NCI-H748 treated with DMSO at 0.1 percent for 48 hours (cell line): ENCODE data around the gene HPCAL4.

ENCODE experiments used
- DNase-seq: peaks from one replicate; lab custom pipeline; 2025; lab: John Stamatoyannopoulos, UW

HPCAL4 gene

DNA sequence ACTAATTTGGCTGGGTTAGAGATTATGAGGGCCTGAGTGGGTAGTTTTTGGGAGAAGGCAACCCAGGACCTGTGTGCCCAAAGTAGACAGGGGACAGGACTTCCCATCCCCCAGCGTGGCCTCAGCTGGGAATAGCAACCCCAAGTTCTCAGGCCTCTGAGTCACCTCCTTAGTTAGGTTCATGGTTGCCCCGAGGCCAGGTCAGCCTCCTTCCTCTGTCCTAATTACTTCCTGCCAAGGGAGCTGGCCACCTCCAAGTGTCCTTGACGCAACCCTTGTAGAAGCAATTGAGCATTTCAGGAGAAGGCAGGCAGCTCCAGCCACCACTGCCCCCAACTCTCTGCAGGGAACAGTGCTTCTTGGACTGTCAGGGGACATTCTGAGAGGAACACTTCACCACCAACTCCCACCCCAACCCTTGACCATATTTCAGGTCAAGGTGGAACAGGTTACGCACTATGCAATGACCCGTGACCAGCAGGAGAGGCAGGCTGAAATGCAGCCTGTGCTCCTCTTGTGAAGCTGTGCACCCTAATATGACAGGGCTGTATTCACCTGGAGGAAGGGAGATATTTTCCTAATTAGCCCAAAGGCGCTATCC, 14.2 kb downstream of the HPCAL4 start:
- DNase-seq = no peak

- DNase-seq = no peak
These were observed 16.0 kb downstream of the HPCAL4 start for GRCh38 chr1:39675220-39675619.

DNA sequence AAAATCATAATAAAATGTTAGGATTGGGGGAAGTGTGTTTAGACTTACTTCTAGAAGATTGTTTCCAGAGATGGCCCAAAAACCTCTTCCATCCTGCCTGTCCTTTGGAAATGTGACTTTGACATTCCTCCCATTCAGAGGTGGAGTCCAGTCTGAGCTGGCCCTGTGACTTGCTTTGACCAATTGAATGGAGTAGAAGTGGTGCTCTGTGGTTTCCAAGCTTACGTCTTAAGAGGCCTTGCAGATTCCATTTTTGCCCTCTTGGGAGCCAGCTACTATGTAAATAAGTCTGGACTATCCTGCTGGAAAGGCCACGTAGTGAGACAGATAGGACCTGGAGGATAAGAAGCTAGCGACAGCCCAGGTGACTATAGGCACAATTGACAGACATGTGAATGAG, 18.0 kb downstream of the HPCAL4 start:
- DNase-seq = no peak

- no peak for DNase-seq
These were observed 18.7 kb downstream of the HPCAL4 start for GRCh38 chr1:39672551-39672947.

DNA sequence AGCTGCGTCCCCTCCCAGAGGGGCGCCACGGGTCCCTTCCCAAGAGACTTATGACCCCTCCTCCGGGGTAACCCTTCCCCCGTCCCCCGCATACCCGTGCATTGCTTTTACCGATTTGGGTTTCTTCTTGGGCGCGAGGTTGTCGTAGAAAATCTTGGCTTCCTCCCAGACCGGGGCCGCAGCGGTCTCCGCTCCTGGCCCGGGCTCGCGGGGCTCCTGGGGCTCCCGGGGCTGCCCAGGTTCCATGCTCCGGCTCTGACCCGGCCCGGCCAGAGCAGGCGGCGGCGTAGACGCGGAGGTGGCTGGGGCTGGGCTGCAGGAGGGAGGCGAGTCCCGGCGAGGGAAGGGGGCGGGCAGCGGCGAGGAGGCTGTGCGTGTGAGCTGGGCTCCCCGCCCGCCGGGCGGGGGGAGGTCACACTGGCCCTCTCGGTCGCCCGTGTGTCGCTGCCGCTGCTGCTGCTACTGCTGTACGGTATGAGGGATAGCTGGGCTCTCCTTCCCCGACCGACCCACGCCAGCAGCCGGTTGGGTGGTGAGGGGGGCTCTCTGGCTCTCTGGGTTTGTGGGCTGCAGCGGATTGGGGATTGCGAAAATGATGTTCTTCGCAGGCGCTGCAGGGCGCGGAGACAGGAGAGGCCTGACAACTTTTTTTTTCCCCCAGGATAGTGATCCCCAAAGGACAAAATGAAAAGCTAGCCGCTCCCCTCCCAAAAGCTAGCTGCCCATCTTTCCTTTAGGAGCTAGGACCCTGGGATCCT, 19.3 kb downstream of the HPCAL4 start, which contains the start of gene NT5C1A:
Gene NT5C1A, minus strand, starts transcription at position 315 of the 758 bp plus-strand sequence. Its CDS starts 69 bp downstream, at position 246.
- no peak for DNase-seq

GRCh38 chr1:39671433-39671792, 19.8 kb downstream of the HPCAL4 start:
- no peak for DNase-seq

GRCh38 chr1:39670689-39671088, 20.5 kb downstream of the HPCAL4 start:
- no peak for DNase-seq

GRCh38 chr1:39668894-39669293, 22.3 kb downstream of the HPCAL4 start:
- DNase-seq = no peak

DNA sequence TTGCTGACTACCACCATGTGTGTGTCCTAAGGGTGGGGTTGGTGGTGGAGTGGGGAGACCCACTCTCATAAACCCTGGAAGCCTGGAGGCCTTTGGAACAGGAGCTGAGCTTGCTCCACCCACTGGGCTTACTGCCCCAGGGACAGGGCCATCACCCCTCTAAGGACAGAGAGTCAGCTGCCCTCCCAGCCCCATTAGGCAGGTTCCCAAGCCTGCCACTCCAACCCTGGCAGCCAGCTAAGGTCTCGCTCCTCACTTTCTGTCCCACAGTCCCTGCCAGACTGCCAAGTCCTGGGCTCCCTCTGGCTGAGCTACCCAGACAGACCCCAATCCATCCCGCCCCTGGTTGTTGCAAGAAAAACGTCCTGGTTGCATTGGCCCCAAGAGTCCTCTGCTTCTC, 23.1 kb downstream of the HPCAL4 start:
- DNase-seq = no peak

- no peak for DNase-seq
These were observed 24.5 kb downstream of the HPCAL4 start for GRCh38 chr1:39666772-39667171.

- no peak for DNase-seq
These were observed 27.7 kb downstream of the HPCAL4 start for GRCh38 chr1:39663559-39663958.

DNA sequence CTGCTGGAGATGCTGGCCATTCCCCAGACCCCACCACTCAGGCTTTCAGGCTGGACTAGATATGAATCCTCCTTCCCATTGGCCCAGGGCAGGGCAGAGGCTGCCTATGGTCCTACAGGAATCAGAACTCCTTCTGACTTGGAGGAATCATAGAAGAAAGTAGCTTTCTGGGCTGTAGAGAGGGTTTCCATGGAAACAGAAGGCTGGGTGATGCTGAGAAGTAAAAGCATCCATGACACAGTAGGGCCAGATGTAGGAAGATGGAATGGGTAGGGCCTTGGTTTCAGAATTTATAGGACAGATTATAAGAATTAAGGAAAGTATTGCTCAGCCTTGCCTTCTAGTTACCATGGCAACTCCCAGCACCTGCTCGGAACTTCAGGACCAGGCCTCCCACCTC, 28.4 kb downstream of the HPCAL4 start:
- no peak for DNase-seq

DNA sequence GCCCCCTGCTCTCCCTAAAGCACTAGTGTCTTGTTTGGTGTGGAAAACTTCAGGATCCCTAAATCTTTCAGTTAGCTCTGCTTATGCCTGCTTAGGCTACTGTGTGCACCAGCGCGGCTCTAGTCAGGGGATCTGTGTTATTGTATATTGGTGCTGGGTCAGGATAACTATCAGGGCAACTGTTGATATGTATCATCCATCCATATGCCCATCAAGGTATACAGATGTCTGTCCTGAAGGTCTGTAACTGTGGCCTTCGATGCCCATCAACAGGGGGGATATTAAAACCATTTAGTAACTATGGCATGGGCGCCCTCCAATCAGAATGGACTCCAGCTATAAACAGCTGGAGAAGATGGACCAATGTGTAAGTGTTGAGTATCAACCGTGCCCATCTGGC, 31.7 kb downstream of the HPCAL4 start:
- DNase-seq = no peak

DNA sequence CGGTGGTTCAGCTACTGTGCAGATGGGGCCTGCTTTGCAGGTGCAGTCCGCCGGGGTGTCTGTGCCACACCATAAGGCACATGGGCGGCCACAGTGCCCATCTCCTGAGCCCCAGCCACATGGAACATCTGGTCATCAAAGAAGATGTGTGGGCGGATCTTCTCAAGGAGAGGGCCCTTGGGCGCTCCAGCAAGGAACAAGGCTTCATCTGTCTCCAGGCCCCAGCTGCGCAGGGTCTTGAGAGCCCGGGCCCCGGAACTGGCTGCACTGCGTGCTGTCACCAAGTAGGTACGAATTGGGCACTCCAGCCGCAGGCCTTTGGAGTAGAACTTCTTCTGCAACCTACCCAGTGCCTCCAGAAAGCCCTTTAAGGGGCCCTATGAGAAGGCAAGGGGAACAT, 32.1 kb downstream of the HPCAL4 start:
- DNase-seq = no peak

- peak; percentile 99 for DNase-seq
These were observed 33.2 kb downstream of the HPCAL4 start for GRCh38 chr1:39657923-39658485.

DNA sequence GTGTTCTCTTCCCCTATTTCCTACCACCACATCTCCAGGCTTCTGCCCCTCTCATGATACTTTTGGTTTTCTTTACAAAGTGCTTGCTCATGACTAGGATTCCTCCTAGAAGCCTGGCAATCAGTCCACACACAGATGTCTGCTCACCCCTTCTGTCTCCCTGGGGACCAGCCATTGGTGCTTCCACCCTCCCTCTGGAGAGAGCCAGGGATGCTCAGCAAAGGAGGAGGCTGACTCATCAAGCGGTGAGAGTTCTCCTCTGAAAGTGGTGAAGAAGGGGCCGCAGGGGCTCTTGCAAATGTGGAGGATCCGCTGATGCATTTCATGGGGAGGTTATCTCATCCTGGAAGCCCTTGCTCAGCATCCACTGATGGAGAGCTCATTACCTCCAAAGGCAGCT, 33.8 kb downstream of the HPCAL4 start:
- DNase-seq = no peak

- DNase-seq = no peak
These were observed 34.8 kb downstream of the HPCAL4 start for GRCh38 chr1:39656391-39656790.

DNA sequence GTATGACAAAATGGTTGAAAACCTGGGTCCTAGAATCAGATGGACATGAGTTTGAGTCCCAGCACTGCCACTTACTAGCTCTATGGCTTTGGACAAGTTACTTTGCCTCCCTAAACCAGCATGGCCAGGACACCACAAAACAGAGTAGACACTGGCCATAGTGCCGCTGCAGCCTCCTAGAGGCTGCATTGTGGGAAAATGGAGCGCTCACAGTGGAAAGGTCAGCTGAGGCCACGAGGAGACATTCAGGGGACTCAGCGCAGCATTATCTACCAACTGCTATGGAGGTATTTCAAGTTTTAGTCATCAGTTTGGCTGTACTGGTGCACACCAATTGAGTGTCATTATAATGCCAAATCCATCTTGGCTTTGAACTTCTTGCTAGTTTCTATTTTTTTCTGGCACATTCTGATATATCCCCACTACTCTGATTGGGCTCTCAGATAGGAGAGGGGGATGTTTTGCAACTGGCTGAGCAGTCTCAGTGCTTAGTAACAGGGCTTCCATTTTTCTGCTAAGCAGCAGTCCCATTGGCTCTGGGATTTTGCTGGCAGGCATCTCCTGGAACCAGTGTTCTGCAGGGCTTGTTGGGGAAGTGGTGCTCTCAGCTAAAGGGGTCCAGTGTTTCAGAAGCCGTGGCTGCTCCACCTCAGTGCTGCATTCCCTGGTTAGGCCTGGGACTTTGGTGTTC, 35.5 kb downstream of the HPCAL4 start:
- no peak for DNase-seq

GRCh38 chr1:39654291-39654690, 36.9 kb downstream of the HPCAL4 start:
- no peak for DNase-seq

DNA sequence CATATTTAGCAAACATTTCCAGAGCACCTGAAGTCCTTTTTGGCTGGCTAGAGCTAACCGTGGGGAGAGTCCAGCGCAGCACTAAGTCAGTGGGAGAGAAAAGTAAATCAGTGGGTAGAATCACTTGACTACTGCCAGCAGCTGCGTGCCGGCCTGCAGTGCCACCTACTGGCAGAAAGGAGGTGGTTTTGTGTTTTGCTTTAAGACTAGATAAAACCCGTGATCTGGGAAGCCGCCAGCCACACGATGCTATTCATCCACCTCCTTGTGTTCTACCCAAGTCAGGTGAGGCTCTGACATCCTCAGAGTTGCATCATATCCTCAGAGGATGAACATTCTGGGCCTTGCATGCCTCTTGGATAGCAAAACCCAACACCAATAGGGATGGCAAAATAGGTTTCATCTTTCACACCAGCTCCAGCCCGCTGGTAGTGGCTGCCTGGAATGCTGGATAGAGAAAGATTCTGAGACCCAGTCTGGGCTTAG, 37.6 kb downstream of the HPCAL4 start:
- peak; percentile 99 for DNase-seq

DNA sequence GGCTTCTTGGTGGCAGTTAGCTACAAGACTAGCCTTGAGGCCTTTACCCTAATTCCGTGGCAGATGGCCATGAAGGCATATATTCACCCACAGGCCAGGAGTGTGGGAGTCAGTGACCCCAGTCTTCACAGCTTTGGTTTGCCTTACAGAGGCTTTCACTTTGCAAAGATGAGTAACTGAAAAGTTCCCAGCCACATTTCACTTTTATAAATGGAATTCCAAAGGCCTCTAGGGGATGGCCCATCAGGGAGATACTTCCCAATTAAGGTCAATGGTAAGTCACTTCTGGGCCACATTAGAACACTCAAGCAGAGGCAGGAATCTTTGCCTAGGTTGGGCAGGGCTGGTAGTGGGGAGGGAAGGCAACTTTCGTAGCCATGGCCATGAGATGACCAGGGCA, 38.7 kb downstream of the HPCAL4 start:
- no peak for DNase-seq

DNA sequence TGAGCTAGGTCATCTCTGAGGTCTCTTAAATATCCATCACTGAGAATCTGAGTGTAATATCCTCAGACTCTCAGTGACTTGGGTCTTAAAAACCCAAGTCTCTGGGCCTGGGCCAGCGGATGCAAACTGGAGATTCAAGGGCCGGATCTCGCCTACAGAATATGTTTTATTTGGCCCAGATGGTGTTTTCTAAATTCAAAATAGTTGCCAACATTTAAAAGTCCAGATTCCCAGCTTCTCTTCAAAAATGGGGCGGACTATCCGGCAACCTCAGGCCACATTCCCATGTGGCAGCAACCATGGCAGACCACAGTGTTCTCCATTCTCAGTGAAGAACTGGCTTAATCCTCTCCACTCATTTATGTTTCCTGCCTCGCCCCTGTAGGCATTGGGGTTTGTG, 39.1 kb downstream of the HPCAL4 start:
- DNase-seq = no peak

- DNase-seq = no peak
These were observed 40.8 kb downstream of the HPCAL4 start for GRCh38 chr1:39650431-39650830.
